Testis (tissue), 3 donors: ENCODE data around the gene KCNG4. TPM values are rescaled to one million over a fixed set of nuclear protein-coding genes. Genes with fewer than 3 reads are reported as not detected.
"Not testable (repeated sequence)": the region's sequence is repeated elsewhere in the genome, so short reads cannot be mapped to it uniquely, and the experiment has no call there.

Experiments used
- DNase-seq: peaks from one replicate; pipeline ENCODE4 v3.0.0-alpha.2; 2019
- H3K27ac ChIP-seq, 2 donors: fragments of 200-600 bp; sonication (generic); one replicate each; pipeline ENCODE4 v1.5.1; 2019
- H3K27me3 ChIP-seq: fragments of 200-600 bp; sonication (generic); one replicate; pipeline ENCODE4 v1.5.1; 2019
- H3K36me3 ChIP-seq: fragments of 200-600 bp; sonication (generic); one replicate; pipeline ENCODE4 v1.5.1; 2017; ENCODE audit warnings: low read depth; ENCODE audit errors: missing control alignments
- H3K4me1 ChIP-seq: fragments of 200-600 bp; sonication (generic); one replicate; pipeline ENCODE4 v1.5.1; 2019
- H3K4me3 ChIP-seq, 2 donors: fragments of 200-600 bp; sonication (generic); one replicate each; pipeline ENCODE4 v1.5.1; 2017 to 2019
- H3K9me3 ChIP-seq: fragments of 200-600 bp; sonication (generic); one replicate; pipeline ENCODE4 v1.5.1; 2017
- POLR2A ChIP-seq: fragments of 450-650 bp; IDR thresholded peaks from one replicate; pipeline ENCODE4 v1.6.1; 2017; ENCODE audit warnings: antibody characterized with exemption, mild to moderate bottlenecking, moderate library complexity
- WGBS, 2 donors: methylation state at CpG; one replicate each; pipeline ENCODE4 v1.1.5; 2018; 5-methylcytosine and 5-hydroxymethylcytosine counted together
- intact Hi-C: fragments of 100-400 bp; cut with DNase I; formaldehyde crosslinking; loops from one replicate; pipeline ENCODE4 v1.15.1; 2023; ENCODE audit warnings: low total_unique reads
- polyA plus RNA-seq: library from polyadenylated mRNA; stranded (reverse); fragments of 350-450 nt; fragmentation: Illumina TruSeq; extraction: RNeasy Lipid Tissue Mini Kit (QIAGEN cat#74804); gene quantifications from one replicate; pipeline ENCODE4 v1.2.3, GENCODE V29; 2014; ENCODE audit warnings: low read depth, low replicate concordance; ENCODE audit not compliant: insufficient read depth
- total RNA-seq, 2 donors: library from RNA; depleted of rRNA; stranded (reverse); fragments of >200 nt; gene quantifications; one replicate each; pipeline ENCODE4 v1.2.3, GENCODE V29; 2016
- TF ChIP-seq, protein P1 (sequence below), 3 experiments: fragments of 450-650 bp in 2 of 3; fragments of 200-600 bp in 1 of 3; sonication (generic) in 1 of 3; IDR thresholded peaks; one replicate each; pipeline ENCODE4 v1.5.1; 2016 to 2019; ENCODE audit warnings: antibody characterized with exemption in 3 of 3, mild to moderate bottlenecking in 2 of 3, moderate library complexity in 1 of 3

KCNG4 gene
- total and polyA plus RNA-seq, 3 donors from 2014 or later: 0.06 to 0.08 TPM; not detected in 1

DNA sequence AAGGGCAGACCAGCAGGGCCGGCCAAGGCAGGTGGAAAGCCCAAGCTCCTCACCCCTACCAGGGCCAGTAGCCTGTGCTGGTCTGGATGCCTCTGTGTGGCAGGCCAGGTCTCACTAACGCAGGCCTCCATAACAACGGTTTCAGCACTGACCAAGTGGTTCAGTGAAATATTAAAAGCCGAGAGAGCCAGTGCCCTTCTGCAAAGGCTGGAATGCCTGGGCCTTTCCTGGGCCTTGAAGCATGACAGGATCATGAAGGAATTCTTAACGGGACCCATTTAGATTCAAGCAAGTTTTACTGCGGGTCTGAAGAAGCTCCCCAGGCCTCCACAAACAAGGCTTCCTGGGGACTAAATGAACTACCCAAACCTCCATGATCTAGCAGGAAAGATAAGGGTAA lies 32.6 kb downstream of the KCNG4 start:
- Histone ChIP-seq H3K36me3 (no peaks in the 10 kb centered on the region), H3K9me3 (no peaks in the 10 kb centered on the region), H3K4me3 (no peak overlapping the region), H3K27me3 (no peaks in the 10 kb centered on the region), H3K4me1 (no peaks in the 10 kb centered on the region), H3K27ac (no peak overlapping the region)
- intact Hi-C loops: no loop called here
- TF ChIP-seq, protein P1, sequence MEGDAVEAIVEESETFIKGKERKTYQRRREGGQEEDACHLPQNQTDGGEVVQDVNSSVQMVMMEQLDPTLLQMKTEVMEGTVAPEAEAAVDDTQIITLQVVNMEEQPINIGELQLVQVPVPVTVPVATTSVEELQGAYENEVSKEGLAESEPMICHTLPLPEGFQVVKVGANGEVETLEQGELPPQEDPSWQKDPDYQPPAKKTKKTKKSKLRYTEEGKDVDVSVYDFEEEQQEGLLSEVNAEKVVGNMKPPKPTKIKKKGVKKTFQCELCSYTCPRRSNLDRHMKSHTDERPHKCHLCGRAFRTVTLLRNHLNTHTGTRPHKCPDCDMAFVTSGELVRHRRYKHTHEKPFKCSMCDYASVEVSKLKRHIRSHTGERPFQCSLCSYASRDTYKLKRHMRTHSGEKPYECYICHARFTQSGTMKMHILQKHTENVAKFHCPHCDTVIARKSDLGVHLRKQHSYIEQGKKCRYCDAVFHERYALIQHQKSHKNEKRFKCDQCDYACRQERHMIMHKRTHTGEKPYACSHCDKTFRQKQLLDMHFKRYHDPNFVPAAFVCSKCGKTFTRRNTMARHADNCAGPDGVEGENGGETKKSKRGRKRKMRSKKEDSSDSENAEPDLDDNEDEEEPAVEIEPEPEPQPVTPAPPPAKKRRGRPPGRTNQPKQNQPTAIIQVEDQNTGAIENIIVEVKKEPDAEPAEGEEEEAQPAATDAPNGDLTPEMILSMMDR (IDR thresholded peaks at IDR 0.05): no peak
- no peak for TF ChIP-seq POLR2A
- 69 to 72% methylated on average over 6 of the region's 6 CpGs for WGBS, 2 donors
- DNase-seq: no peak

DNA sequence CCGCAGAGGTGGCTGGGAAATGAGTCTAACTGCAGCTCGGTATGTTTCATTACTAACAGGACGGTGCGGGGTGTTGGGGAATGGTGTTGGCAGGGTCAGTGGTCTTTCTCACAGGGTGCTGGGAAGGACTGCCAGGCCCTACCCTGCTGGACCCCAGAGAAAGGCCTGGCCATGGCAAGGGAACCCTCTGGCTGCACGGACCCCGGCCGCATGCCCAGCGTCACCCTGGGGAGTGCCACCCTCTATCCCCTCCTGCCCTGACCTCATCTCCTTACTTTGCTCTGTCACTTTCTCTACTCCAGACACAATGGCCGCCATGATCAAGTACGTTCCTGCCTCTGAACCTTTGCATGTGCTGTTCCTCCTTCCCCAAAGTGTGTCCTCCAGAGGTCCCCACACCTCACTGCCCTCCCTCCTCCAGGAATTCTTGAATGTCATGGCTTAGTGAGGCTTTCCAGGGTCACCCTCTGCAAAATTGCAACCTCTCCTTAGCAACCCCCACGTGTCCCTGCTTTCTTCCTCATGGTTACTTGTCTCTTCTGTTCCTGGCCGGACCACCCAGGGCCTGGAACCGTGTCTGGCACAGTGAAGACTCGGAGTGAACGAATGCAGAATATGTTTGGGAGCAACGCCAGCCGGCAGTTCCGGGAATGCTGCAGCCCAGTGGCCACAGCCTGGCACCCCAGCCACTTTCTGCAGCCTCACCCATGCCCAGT lies 33.7 kb downstream of the KCNG4 start:
- H3K9me3 ChIP-seq: no peaks in the 10 kb centered on the region
- no peak overlapping the region for H3K27ac ChIP-seq
- WGBS, 2 donors: 86 to 96% methylated on average over 9 to 18 of the region's 18 CpGs
- H3K4me1 ChIP-seq: no peaks in the 10 kb centered on the region
- H3K27me3 ChIP-seq: no peaks in the 10 kb centered on the region
- TF ChIP-seq, protein P1 (IDR thresholded peaks at IDR 0.05): no peak
- TF ChIP-seq POLR2A: no peak
- no peaks in the 10 kb centered on the region for H3K36me3 ChIP-seq
- intact Hi-C loops: no loop called here
- no peak overlapping the region for H3K4me3 ChIP-seq
- no peak for DNase-seq

DNA sequence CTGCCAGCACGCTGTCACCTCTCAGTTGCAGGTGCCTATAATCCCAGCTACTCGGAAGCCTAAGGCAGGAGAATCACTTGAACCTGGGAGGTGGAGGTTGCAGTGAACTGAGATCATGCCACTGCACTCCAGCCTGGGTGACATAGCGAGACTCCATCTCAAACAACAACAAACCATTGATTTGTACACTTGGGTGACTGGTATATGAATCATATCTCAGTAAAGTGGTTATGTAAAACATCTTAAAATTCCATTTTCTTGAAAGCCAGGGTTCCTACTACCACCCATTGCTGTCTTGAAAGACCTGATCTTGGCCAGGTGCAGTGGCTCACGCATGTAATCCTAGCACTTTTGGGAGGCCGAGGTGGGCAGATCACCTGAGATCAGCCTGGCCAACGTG lies 34.7 kb downstream of the KCNG4 start:
- H3K27me3 ChIP-seq, intact Hi-C loops: not testable (repeated sequence)
- 74 to 84% methylated on average over 6 of the region's 6 CpGs for WGBS, 2 donors

DNA sequence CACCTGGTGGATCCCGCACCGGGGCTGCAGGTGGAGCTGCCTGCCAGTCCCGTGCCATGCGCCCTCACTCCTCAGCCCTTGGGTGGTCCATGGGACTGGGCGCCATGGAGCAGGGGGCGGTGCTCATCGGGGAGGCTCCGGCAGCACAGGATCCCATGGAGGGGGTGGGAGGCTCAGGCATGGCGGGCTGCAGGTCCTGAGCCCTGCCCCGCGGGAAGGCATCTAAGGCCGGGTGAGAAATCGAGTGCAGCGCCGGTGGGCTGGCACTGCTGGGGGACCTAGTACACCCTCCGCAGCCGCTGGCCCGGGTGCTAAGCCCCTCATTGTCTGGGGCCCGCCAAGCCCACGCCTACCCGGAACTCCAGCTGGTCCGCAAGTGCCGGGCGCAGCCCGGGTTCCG lies 35.3 kb downstream of the KCNG4 start:
- DNase-seq, H3K4me1 ChIP-seq, H3K27ac ChIP-seq, H3K9me3 ChIP-seq, intact Hi-C loops, H3K36me3 ChIP-seq, H3K27me3 ChIP-seq: not testable (repeated sequence)
- peak overlapping the region; percentile 5 to 36 for H3K4me3 ChIP-seq
- 67 to 79% methylated on average over 1 to 26 of the region's 26 CpGs for WGBS, 2 donors

More for the DNA sequence above, 34.7 kb downstream of the KCNG4 start:
- peak overlapping the region; percentile 5 to 36 for H3K4me3 ChIP-seq
- not testable (repeated sequence) for DNase-seq, H3K36me3 ChIP-seq, H3K4me1 ChIP-seq, H3K27ac ChIP-seq, H3K9me3 ChIP-seq

DNA sequence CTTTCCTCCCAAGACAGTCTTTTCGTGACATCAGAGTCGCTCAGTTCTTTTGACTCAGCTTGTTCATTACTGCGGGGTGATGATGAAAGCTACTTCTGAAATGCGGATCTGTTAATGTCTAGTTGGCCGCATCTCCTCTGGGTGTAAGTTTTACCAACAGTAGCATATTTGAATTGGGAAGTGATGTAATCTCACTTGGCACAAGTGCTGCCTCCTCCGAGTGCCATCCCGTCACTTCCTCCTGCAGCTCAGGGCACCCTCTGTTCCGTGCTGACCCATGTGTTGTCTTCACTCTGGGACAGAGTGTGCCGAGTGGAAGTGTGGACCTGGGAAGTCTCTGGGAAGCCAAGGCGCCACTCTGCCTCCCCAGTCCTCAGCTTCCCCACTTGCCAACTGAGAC lies 40.0 kb downstream of the KCNG4 start:
- Histone ChIP-seq H3K9me3 (no peaks in the 10 kb centered on the region), H3K4me3 (no peak overlapping the region), H3K27me3 (no peaks in the 10 kb centered on the region), H3K27ac (no peak overlapping the region), H3K4me1 (no peaks in the 10 kb centered on the region), H3K36me3 (no peaks in the 10 kb centered on the region)
- no peak for DNase-seq
- intact Hi-C loops: no loop called here
- TF ChIP-seq, protein P1 (IDR thresholded peaks at IDR 0.05): no peak
- TF ChIP-seq POLR2A: no peak
- 64 to 77% methylated on average over 10 of the region's 10 CpGs for WGBS, 2 donors

DNA sequence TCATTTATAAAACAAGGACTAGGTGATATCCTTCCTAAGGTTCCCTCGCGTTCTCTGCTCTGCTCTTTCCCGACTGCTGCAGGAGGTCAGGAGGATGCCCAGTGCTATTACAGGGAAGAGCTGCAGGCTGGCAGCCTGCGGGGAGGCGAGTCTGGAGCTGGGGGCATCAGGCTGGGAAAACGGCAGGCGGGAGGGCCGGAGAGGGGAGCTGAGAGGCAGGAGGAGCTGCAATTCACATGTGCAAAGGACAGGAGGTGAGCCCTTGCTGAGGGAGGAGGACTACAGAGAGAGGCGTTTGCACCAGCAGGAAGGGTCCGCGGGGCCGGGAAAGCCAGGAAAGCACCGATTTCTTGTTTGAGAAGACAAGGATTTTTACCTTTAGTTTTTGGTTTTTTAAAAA lies 40.7 kb downstream of the KCNG4 start:
- 65 to 77% methylated on average over 13 of the region's 13 CpGs for WGBS, 2 donors
- Histone ChIP-seq H3K4me3 (no peak overlapping the region), H3K4me1 (no peaks in the 10 kb centered on the region), H3K27ac (no peak overlapping the region), H3K36me3 (no peaks in the 10 kb centered on the region), H3K9me3 (no peaks in the 10 kb centered on the region), H3K27me3 (no peaks in the 10 kb centered on the region)
- no peak for DNase-seq
- TF ChIP-seq POLR2A: no peak
- TF ChIP-seq, protein P1 (IDR thresholded peaks at IDR 0.05): no peak
- intact Hi-C loops: no loop called here
